Astrocyte of the spinal cord (primary cell): ENCODE measurements around the gene DDN.

ENCODE experiments used
- DNase-seq: peaks from one replicate; pipeline ENCODE4 v3.0.0; 2011; ENCODE audit warnings: low read depth, low spot score
- H3K4me3 ChIP-seq: 2 replicates; pipeline ENCODE4 v1.5.1; 2011; ENCODE audit warnings: low read depth, mild to moderate bottlenecking, low read length, moderate library complexity
- CTCF ChIP-seq: IDR thresholded peaks from 2 replicates; pipeline ENCODE4 v1.5.1; 2012; ENCODE audit warnings: low read depth, mild to moderate bottlenecking, low read length, inconsistent platforms
- in situ Hi-C: cut with HindIII; loops from 2 replicates; pipeline ENCODE4 v1.10.0; 2017; ENCODE audit warnings: low sequenced_read_pairs

DDN gene

GRCh38 chr12:48993787-48994186 is 5.4 kb downstream of the DDN start:
- no peak for DNase-seq
- no peak overlapping the region for H3K4me3 ChIP-seq
- TF ChIP-seq CTCF: no peak
- in situ Hi-C loops: no loop called here

- TF ChIP-seq CTCF: no peak
- no peak overlapping the region for H3K4me3 ChIP-seq
- in situ Hi-C loops: no loop called here
- DNase-seq: no peak
Observed at GRCh38 chr12:48991247-48992050, 7.7 kb downstream of the DDN start.

GRCh38 chr12:48990552-48990951 is 8.6 kb downstream of the DDN start:
- H3K4me3 ChIP-seq: no peak overlapping the region
- DNase-seq: no peak
- TF ChIP-seq CTCF: no peak
- in situ Hi-C loops: no loop called here

GRCh38 chr12:48988030-48988649 is 11.0 kb downstream of the DDN start:
- TF ChIP-seq CTCF: peak; percentile 91
- DNase-seq: no peak
- no peak overlapping the region for H3K4me3 ChIP-seq
- in situ Hi-C loops: no loop called here

- in situ Hi-C loops: no loop called here
- no peak overlapping the region for H3K4me3 ChIP-seq
- no peak for TF ChIP-seq CTCF
- no peak for DNase-seq
Observed at GRCh38 chr12:48986720-48987291, 12.4 kb downstream of the DDN start.

- DNase-seq: no peak
- H3K4me3 ChIP-seq: no peak overlapping the region
- no peak for TF ChIP-seq CTCF
- in situ Hi-C loops: no loop called here
Observed at GRCh38 chr12:48985901-48986300, 13.3 kb downstream of the DDN start.
